ENCODE results near the gene TRNAU1AP.
A peak's percentile ranks its signal among the peaks of the same experiment; 100 is the strongest.
"Not testable (repeated sequence)": the region's sequence is repeated elsewhere in the genome, so short reads cannot be mapped to it uniquely, and the experiment has no call there.

The TRNAU1AP gene

DNA sequence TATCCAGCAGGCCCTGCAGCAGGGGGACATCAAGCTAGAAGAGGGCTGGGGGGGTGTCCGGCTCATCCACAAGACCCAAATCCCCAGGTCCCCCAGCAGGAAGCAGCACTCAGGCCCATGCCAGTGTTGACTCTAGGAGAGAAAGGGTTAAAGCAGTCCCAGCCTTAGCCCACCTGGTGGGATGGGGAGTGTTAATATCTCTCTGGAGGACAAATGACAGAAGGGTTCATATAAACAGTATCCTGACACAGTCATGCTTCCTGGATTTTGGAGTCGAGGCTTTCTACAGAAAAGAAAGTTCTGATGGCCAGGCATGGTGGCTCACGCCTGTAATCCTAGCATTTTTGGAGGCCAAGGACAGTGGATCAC, 41.1 kb downstream of the TRNAU1AP start:
- H3K9ac ChIP-seq (ENCODE audit: low read depth, low read length); H3K27me3 ChIP-seq (ENCODE audit: control insufficient read depth, insufficient read depth, low read length); H3K9me3 ChIP-seq (ENCODE audit: control insufficient read depth, insufficient read depth, low read length); H3K36me3 ChIP-seq (ENCODE audit: control insufficient read depth, insufficient read depth, low read length); H3K27ac ChIP-seq (ENCODE audit: low read depth, low read length); H3K4me3 ChIP-seq (ENCODE audit: low read depth, low read length): not testable (repeated sequence)
- peaks cover 25% of the 10 kb centered on the region; the same call in 1 of the 2 replicates for H3K4me1 ChIP-seq (ENCODE audit: control insufficient read depth, insufficient read depth, low read length)

DNA sequence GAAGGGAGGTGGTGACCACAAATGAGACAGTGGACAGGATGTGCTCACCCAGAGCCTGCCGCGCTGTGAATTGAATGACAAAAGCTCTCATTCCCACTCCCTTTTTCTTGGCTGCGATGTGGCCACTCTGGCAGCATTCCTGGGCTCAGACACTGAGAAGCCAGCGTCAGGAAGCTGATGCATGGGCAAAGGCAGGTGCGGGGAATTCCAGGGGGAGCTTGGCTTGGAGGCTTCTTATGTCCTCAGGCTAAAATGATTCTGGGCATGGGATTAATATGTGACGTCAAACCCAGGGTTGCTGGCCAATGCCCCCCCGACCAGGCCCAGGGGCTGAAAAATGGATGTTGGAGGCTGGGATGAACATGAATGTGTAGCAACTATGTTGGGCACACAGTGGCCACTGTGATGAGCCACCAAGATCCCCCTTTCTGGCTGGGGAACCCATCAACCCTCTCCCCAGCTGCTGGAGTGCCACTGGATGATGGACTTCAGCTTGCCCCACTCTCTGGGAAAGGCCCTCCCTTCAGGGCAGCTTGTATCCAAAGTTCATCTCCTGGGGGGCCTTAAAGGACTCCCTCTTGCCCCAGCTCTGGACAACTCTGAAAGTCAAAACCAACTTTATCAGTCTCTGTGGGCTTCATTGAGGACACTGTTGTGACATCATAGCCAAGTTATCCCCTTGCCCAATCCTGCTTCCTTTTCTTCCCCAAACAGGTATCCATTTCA, 42.0 kb downstream of the TRNAU1AP start:
- H3K36me3 ChIP-seq (ENCODE audit: control insufficient read depth, insufficient read depth, low read length); H3K9me3 ChIP-seq (ENCODE audit: control insufficient read depth, insufficient read depth, low read length); H3K27me3 ChIP-seq (ENCODE audit: control insufficient read depth, insufficient read depth, low read length); H3K9ac ChIP-seq (ENCODE audit: low read depth, low read length); H3K4me3 ChIP-seq (ENCODE audit: low read depth, low read length): not testable (repeated sequence)
- Histone ChIP-seq H3K27ac (ENCODE audit: low read depth, low read length) (peak overlapping the region; percentile 56), H3K4me1 (ENCODE audit: control insufficient read depth, insufficient read depth, low read length) (peaks cover 28% of the 10 kb centered on the region; the same call in 1 of the 2 replicates)

DNA sequence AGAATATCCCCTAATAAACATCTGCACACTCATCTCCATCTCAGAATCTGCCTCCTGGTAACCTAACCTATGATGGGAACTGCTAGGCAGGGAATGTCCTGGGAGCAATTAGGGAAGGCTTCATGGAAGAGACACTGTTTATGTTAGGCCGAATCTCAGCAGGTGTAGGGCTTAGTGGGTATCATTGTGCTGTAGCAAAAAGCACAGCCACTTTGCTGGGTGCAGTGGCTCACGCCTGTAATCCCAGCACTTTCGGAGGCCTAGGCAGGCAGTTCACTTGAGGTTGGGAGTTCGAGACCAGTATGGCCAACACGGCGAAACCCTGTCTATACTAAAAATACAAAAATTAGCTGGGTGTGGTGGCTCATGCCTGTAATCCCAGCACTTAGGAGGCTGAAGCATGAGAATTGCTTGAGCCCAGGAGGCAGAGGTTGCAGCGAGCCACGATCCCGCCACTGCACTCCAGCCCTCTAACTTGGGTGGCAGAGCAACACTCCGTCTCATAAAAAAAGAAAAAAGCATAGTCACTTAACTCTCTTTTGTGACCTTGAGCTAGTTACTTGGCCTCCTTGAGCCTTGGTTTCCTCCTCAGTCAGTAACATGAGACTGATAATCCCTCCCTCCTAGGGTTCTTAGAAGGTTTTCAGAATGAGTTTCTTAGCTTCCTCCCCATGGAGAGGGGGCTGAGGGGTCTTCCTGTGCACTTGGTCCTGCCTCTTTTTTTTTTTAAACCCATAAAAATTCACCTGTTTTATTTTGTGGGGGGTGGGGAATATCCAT, 42.7 kb downstream of the TRNAU1AP start:
- Histone ChIP-seq H3K9me3 (ENCODE audit: control insufficient read depth, insufficient read depth, low read length) (no peaks in the 10 kb centered on the region), H3K4me1 (ENCODE audit: control insufficient read depth, insufficient read depth, low read length) (peaks cover 28% of the 10 kb centered on the region; the same call in 1 of the 2 replicates), H3K36me3 (ENCODE audit: control insufficient read depth, insufficient read depth, low read length) (no peaks in the 10 kb centered on the region), H3K27me3 (ENCODE audit: control insufficient read depth, insufficient read depth, low read length) (peaks cover 7% of the 10 kb centered on the region), H3K4me3 (ENCODE audit: low read depth, low read length) (no peak overlapping the region), H3K27ac (ENCODE audit: low read depth, low read length) (peak overlapping the region; percentile 56), H3K9ac (ENCODE audit: low read depth, low read length) (peak overlapping the region; percentile 3; the same call in 1 of the 2 replicates)

DNA sequence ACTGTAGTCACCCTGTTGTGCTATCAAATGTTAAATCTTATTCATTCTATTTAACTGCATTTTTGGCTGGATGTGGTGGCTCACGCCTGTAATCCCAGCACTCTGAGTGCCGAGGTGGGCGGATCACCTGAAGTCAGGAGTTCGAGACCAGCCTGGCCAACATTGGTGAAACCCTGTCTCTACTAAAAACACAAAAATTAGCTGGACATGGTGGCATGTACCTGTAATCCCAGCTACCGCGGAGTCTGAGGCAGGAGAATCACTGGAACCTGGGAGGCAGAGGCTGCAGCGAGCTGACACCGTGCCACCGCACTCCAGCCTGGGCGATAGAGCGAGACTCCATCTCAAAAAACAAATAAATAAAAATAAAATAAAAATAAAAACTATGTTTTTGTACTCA, 43.4 kb downstream of the TRNAU1AP start:
- H3K36me3 ChIP-seq (ENCODE audit: control insufficient read depth, insufficient read depth, low read length); H3K9ac ChIP-seq (ENCODE audit: low read depth, low read length); H3K4me3 ChIP-seq (ENCODE audit: low read depth, low read length); H3K27me3 ChIP-seq (ENCODE audit: control insufficient read depth, insufficient read depth, low read length); H3K9me3 ChIP-seq (ENCODE audit: control insufficient read depth, insufficient read depth, low read length): not testable (repeated sequence)
- Histone ChIP-seq H3K4me1 (ENCODE audit: control insufficient read depth, insufficient read depth, low read length) (peaks cover 28% of the 10 kb centered on the region; the same call in 1 of the 2 replicates), H3K27ac (ENCODE audit: low read depth, low read length) (peak overlapping the region; percentile 56)

DNA sequence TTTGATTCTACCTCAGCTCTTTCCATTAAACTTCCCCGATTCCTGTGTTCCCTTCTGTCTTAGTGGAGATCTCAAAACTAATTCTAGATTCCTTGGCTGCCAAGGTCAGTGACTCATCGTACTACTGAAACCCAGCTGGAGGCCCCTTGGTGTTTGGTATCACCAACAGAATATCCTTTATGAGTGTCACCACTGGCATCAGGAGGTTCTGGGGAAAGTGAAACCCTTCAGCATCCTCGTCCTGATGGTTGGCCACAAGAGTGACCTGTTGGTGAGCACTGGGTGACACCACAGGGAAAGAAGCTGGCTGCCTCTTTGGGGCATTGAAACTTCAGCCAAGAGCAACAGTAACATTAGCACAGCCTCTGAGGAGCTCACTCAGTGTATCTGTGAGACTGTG, 48.8 kb downstream of the TRNAU1AP start:
- Histone ChIP-seq H3K9me3 (ENCODE audit: control insufficient read depth, insufficient read depth, low read length) (no peaks in the 10 kb centered on the region), H3K36me3 (ENCODE audit: control insufficient read depth, insufficient read depth, low read length) (peaks cover 42% of the 10 kb centered on the region), H3K4me1 (ENCODE audit: control insufficient read depth, insufficient read depth, low read length) (peaks cover 12% of the 10 kb centered on the region; the same call in 1 of the 2 replicates), H3K4me3 (ENCODE audit: low read depth, low read length) (no peak overlapping the region), H3K9ac (ENCODE audit: low read depth, low read length) (no peak overlapping the region), H3K27me3 (ENCODE audit: control insufficient read depth, insufficient read depth, low read length) (no peaks in the 10 kb centered on the region), H3K27ac (ENCODE audit: low read depth, low read length) (no peak overlapping the region)

DNA sequence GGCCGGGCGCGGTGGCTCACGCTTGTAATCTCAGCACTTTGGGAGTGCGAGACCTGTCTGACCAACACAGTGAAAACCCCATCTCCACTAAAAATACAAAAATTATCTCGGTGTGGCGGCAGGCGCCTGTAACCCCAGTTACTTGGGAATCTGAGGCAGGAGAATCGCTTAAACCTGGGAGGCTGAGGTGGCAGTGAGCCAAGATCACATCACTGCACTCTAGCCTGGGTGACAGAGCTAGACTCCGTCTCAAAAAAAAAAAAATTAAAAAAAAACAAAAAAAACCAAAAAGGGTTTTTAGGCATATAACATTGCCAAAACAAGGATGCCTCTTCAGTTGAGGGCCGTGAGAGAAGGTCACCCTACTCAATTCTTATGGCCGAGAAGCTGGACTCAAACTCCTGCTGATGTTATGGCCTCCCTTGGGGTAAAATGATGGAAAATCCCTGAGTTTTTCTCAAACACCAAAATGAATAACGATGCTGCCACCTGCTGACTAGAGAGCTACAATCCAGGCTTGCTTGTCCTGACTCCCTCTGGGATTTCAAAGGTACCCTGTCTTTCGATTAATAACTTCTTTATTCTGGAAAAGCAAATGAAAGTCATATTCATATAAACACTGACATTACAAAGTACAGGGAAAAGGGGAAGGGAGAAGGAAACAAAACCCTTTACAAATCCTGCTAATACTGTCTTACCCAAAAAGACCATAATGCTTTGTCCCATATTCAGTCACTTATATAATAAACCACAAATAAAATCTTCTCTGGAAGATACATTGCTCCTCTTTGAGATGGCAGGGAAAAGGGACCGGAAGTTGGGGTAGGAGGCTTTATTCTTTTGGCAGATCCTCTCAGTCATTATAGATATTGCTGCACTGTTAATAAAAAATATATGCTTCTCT, 49.9 kb downstream of the TRNAU1AP start:
- Histone ChIP-seq H3K9me3 (ENCODE audit: control insufficient read depth, insufficient read depth, low read length) (no peaks in the 10 kb centered on the region), H3K4me3 (ENCODE audit: low read depth, low read length) (no peak overlapping the region), H3K27ac (ENCODE audit: low read depth, low read length) (no peak overlapping the region), H3K4me1 (ENCODE audit: control insufficient read depth, insufficient read depth, low read length) (peaks cover 12% of the 10 kb centered on the region; the same call in 1 of the 2 replicates), H3K27me3 (ENCODE audit: control insufficient read depth, insufficient read depth, low read length) (no peaks in the 10 kb centered on the region), H3K36me3 (ENCODE audit: control insufficient read depth, insufficient read depth, low read length) (peaks cover 51% of the 10 kb centered on the region), H3K9ac (ENCODE audit: low read depth, low read length) (no peak overlapping the region)

DNA sequence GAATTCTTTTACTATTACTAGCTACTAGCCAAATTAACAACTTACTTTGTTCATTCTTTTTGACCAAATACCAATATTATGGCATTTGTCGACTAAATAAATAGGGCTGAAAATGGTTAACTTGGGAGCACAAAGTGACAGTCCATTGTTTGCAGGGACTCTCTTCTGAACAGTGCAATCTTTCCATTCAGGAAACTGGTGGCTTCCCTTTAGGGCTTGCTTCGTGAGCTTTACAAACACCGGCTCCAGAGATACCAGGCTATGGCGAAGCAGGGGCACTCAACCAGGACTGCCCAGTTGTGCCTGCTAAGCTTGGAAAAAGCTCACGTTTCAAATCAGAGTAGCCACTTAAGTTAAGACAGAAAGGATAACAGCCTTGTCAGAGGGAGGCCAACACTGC, 51.5 kb downstream of the TRNAU1AP start:
- Histone ChIP-seq H3K4me1 (ENCODE audit: control insufficient read depth, insufficient read depth, low read length) (0 out of 2 replicates have a peak, but pooled peaks cover 7% of the 10 kb centered on the region), H3K9ac (ENCODE audit: low read depth, low read length) (no peak overlapping the region), H3K9me3 (ENCODE audit: control insufficient read depth, insufficient read depth, low read length) (no peaks in the 10 kb centered on the region), H3K27ac (ENCODE audit: low read depth, low read length) (no peak overlapping the region), H3K27me3 (ENCODE audit: control insufficient read depth, insufficient read depth, low read length) (no peaks in the 10 kb centered on the region), H3K4me3 (ENCODE audit: low read depth, low read length) (no peak overlapping the region), H3K36me3 (ENCODE audit: control insufficient read depth, insufficient read depth, low read length) (peaks cover 52% of the 10 kb centered on the region)

DNA sequence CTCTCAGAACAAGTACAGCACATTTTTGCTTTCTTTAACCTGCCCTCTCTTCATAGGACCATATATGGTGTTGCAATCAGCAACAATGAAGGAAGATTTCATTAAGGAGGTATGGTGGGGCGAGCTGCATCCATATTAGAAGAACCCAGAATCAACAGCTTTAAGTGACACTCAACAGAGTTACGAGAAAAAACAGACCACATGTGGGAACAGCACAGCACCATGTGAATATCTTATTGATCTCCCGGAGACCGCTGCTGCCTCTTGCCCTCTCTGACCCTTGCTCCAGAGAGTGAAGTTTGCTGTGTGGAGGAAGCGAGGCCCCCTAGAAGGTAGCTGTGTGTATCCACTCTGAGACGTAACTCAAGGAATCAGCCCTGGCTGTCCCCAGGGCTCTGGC, 52.1 kb downstream of the TRNAU1AP start:
- no peaks in the 10 kb centered on the region for H3K9me3 ChIP-seq (ENCODE audit: control insufficient read depth, insufficient read depth, low read length)
- peaks cover 57% of the 10 kb centered on the region for H3K36me3 ChIP-seq (ENCODE audit: control insufficient read depth, insufficient read depth, low read length)
- 0 out of 2 replicates have a peak, but pooled peaks cover 7% of the 10 kb centered on the region for H3K4me1 ChIP-seq (ENCODE audit: control insufficient read depth, insufficient read depth, low read length)
- H3K27me3 ChIP-seq (ENCODE audit: control insufficient read depth, insufficient read depth, low read length), result no peaks in the 10 kb centered on the region
- no peak overlapping the region for H3K9ac ChIP-seq (ENCODE audit: low read depth, low read length)
- no peak overlapping the region for H3K4me3 ChIP-seq (ENCODE audit: low read depth, low read length)
- H3K27ac ChIP-seq (ENCODE audit: low read depth, low read length), result no peak overlapping the region

DNA sequence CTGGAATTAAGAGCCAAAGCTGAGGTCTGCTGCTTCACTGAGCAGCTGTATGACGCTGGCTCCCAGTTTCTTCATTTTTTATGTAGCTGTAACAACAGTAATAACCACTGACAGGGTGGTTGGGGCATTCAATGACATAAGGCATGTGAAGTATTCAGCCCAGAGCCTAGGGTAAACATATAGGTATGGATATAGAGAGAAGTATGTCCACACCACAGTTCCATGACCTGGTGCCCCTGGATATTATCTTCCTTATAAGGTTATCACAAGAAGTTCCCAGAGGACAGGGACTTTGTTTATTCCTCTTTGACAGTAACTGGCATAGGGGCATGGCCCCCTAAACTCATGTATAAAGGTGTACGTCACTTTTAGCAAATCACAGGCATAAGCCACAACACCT, 53.9 kb downstream of the TRNAU1AP start:
- no peaks in the 10 kb centered on the region for H3K27me3 ChIP-seq (ENCODE audit: control insufficient read depth, insufficient read depth, low read length)
- H3K4me1 ChIP-seq (ENCODE audit: control insufficient read depth, insufficient read depth, low read length), result 0 out of 2 replicates have a peak, but pooled peaks cover 3% of the 10 kb centered on the region
- no peaks in the 10 kb centered on the region for H3K9me3 ChIP-seq (ENCODE audit: control insufficient read depth, insufficient read depth, low read length)
- no peak overlapping the region for H3K9ac ChIP-seq (ENCODE audit: low read depth, low read length)
- H3K27ac ChIP-seq (ENCODE audit: low read depth, low read length), result no peak overlapping the region
- H3K4me3 ChIP-seq (ENCODE audit: low read depth, low read length), result no peak overlapping the region
- peaks cover 65% of the 10 kb centered on the region for H3K36me3 ChIP-seq (ENCODE audit: control insufficient read depth, insufficient read depth, low read length)

DNA sequence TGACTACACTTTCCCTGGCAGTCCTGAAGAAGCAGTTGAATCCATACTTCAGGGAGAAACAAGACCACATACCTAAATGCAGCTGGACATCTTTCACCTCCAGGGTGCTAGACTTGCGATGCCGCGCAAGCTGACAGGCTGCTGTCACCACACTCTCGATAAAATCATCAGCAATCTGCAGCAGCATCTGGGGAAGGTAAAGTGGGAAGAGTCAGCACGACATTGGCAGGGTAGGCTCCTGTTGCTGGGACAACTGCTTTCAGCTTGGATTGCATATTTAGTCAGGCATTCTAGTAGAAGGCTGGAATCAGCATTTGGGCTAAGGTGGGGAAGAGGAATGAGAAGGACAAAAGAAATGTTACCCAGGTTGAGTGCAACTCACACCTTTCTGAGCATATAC, 60.3 kb downstream of the TRNAU1AP start:
- H3K9ac ChIP-seq (ENCODE audit: low read depth, low read length), result no peak overlapping the region
- H3K36me3 ChIP-seq (ENCODE audit: control insufficient read depth, insufficient read depth, low read length), result peaks cover 57% of the 10 kb centered on the region

More for the DNA sequence above, 60.3 kb downstream of the TRNAU1AP start:
- H3K27me3 ChIP-seq (ENCODE audit: control insufficient read depth, insufficient read depth, low read length), result no peaks in the 10 kb centered on the region
- no peak overlapping the region for H3K27ac ChIP-seq (ENCODE audit: low read depth, low read length)
- no peaks in the 10 kb centered on the region for H3K4me1 ChIP-seq (ENCODE audit: control insufficient read depth, insufficient read depth, low read length)
- no peaks in the 10 kb centered on the region for H3K9me3 ChIP-seq (ENCODE audit: control insufficient read depth, insufficient read depth, low read length)
- no peak overlapping the region for H3K4me3 ChIP-seq (ENCODE audit: low read depth, low read length)

Measured in HUES48 (cell line).